Gastrocnemius medialis (tissue), 4 donors: ENCODE measurements around the gene OR10H2.

Experiments
- POLR2A ChIP-seq, 2 donors: fragments of 450-650 bp; IDR thresholded peaks; one replicate each; pipeline ENCODE4 v1.6.1; 2017; ENCODE audit warnings: antibody characterized with exemption in 2 of 2, mild to moderate bottlenecking in 2 of 2, moderate library complexity in 2 of 2
- TF ChIP-seq, protein P1 (sequence below), 5 experiments: fragments of 450-650 bp in 3 of 5; fragments of 200-600 bp in 2 of 5; sonication (generic) in 2 of 5; IDR thresholded peaks in 4 of 5; conservative IDR thresholded peaks in 1 of 5; 1 replicate in 4 of 5; 2 replicates in 1 of 5; pipeline ENCODE4 v1.5.1; 2016 to 2019; ENCODE audit warnings: antibody characterized with exemption in 5 of 5, mild to moderate bottlenecking in 3 of 5, moderate library complexity in 3 of 5

DNA sequence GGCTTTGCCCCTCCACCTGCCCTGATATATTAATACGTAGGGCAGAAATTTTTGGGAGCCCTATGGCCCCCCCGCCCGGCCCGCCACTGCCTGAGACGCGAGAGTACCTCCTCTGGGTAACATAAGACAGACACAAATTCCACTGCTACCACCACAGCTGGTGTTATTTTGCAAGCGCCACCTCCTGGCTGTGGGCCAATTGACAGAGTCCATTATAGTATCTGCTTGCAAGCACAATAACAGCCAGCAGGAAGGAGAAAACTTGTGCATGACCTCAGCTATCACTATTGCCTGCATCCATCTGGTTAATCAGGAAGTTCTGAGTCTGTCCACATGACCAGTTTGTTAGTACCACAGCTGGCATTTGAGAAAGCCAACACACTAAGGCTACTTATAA, 25.3 kb upstream of the OR10H2 start:
- TF ChIP-seq, protein P1, sequence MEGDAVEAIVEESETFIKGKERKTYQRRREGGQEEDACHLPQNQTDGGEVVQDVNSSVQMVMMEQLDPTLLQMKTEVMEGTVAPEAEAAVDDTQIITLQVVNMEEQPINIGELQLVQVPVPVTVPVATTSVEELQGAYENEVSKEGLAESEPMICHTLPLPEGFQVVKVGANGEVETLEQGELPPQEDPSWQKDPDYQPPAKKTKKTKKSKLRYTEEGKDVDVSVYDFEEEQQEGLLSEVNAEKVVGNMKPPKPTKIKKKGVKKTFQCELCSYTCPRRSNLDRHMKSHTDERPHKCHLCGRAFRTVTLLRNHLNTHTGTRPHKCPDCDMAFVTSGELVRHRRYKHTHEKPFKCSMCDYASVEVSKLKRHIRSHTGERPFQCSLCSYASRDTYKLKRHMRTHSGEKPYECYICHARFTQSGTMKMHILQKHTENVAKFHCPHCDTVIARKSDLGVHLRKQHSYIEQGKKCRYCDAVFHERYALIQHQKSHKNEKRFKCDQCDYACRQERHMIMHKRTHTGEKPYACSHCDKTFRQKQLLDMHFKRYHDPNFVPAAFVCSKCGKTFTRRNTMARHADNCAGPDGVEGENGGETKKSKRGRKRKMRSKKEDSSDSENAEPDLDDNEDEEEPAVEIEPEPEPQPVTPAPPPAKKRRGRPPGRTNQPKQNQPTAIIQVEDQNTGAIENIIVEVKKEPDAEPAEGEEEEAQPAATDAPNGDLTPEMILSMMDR (IDR thresholded peaks at IDR 0.05 in 4 of 5, conservative IDR thresholded peaks at IDR 0.05 in 1 of 5) = no peak
- TF ChIP-seq POLR2A (IDR thresholded peaks at IDR 0.05) = no peak
